ENCODE measurements around the gene DLX3. TPM values are rescaled to one million over a fixed set of nuclear protein-coding genes. Genes with fewer than 3 reads are reported as not detected.

Gene DLX3
- total RNA-seq, 1 experiment from 2014 or later, result 1.2 TPM

GRCh38 chr17:49978501-49978900 lies 16.5 kb downstream of the DLX3 start:
- H2AFZ ChIP-seq (ENCODE audit: low read length), result no peak overlapping the region
- no peaks in the 10 kb centered on the region for H3K79me2 ChIP-seq (ENCODE audit: insufficient read depth, low read length)

More at GRCh38 chr17:49978501-49978900, 16.5 kb downstream of the DLX3 start:
- Histone ChIP-seq H3K4me2 (ENCODE audit: insufficient read depth, insufficient read length, low read length) (no peak overlapping the region), H2AK5ac (ENCODE audit: insufficient read length, low read length) (no peak overlapping the region), H4K20me1 (ENCODE audit: control insufficient read depth, insufficient read depth, insufficient read length) (no peaks in the 10 kb centered on the region), H3K27ac (ENCODE audit: insufficient read length, low read depth, low read length) (no peak overlapping the region), H3K4ac (ENCODE audit: low read depth, low read length) (no peak overlapping the region), H3K9me3 (ENCODE audit: control insufficient read depth, low read depth, low read length) (no peaks in the 10 kb centered on the region), H2BK15ac (ENCODE audit: low read depth, low read length) (no peak overlapping the region), H2BK5ac (ENCODE audit: insufficient read length, low read length) (no peak overlapping the region), H2BK12ac (ENCODE audit: insufficient read length, low read depth, low read length) (no peak overlapping the region), H3K14ac (ENCODE audit: insufficient read depth, low read length) (no peak overlapping the region), H2BK20ac (ENCODE audit: low read depth, low read length, poor library complexity, severe bottlenecking) (no peak overlapping the region), H3K18ac (ENCODE audit: insufficient read length, low read depth, low read length) (no peak overlapping the region), H3K23ac (ENCODE audit: insufficient read length, low read depth, low read length) (no peak overlapping the region), H3K23me2 (ENCODE audit: insufficient read length, low read depth, low read length, poor library complexity, severe bottlenecking) (no peaks in the 10 kb centered on the region), H4K5ac (ENCODE audit: insufficient read length, low read depth, low read length) (no peak overlapping the region), H3K4me1 (ENCODE audit: insufficient read depth, low read length) (peaks cover 3% of the 10 kb centered on the region), H2BK120ac (ENCODE audit: low read depth, low read length, poor library complexity, severe bottlenecking) (no peak overlapping the region), H3K27me3 (ENCODE audit: insufficient read depth, low read length) (peaks cover 25% of the 10 kb centered on the region), H4K91ac (ENCODE audit: insufficient read length, low read depth, low read length) (no peak overlapping the region), H3K56ac (ENCODE audit: insufficient read length, low read depth, low read length) (no peak overlapping the region), H3K79me1 (ENCODE audit: insufficient read depth, low read depth, low read length, poor library complexity, severe bottlenecking) (no peaks in the 10 kb centered on the region), H3K9ac (ENCODE audit: extremely low read depth, insufficient read length, low read length) (no peak overlapping the region), H3T11ph (ENCODE audit: low read length) (no peak overlapping the region), H4K8ac (replicated peaks; ENCODE audit: insufficient read length, low read depth, low read length) (no peak overlapping the region)
- Mint-ChIP-seq H3K4me1 (peaks cover 34 to 69% of the 10 kb centered on the region in 2 experiments), H3K4me3 (no peak overlapping the region), H3K27ac (no peak overlapping the region), H3K9me3 (no peaks in the 10 kb centered on the region; a peak in 1 of 5 replicates), H3K36me3 (ENCODE audit: insufficient read depth in 1 of 3, low read depth in 3 of 3) (no peaks in the 10 kb centered on the region; a peak in 1 of 7 replicates), H3K27me3 (ENCODE audit: low read depth) (peaks cover 100% of the 10 kb centered on the region)
- DNase-seq, result no peak
- no peak for TF ChIP-seq CTCF (conservative IDR thresholded peaks at IDR 0.05)
- WGBS (ENCODE audit: extremely low coverage, insufficient read length, low lambda C conversion rate), result no CpG with 5 or more reads among the region's 13 CpGs
